ENCODE data around the gene TXNDC5. TPM values are rescaled to one million over a fixed set of nuclear protein-coding genes. Genes with fewer than 3 reads are reported as not detected.

TXNDC5 gene
- total RNA-seq, 1 donor from 2014 or later, result 88.1 TPM

DNA sequence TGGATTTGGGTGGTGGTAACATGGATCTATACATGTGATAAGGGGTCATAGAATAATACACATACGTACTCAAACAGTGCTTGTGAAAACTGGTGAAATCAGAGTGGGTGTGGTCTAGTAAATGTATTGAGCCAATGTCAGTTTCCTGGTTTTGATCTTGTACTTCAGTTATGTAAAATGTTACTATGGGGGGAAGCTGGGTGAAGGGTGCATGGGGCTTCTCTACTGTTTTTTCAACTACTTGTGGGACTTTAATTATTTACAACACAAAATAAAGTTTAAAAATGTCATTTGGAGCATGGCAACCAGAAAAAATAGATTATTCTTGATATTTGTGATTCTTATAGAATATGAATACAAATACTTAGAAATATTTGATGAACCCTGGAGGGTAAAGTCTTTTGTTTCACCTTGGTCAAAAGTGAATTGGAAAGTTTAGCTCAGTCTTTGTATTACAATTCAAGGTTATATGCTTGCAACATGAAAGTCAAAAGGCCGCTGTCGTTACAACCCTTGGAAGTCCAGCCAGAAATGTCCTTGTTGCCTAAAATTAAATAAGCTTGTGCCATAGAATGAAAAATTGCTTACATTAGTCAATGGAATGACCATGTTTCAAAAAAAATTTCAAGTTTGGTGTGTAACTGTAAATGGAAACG is 74.1 kb downstream of the TXNDC5 start:
- Histone ChIP-seq H3K4me3 (no peak overlapping the region), H3K27ac (no peak overlapping the region), H3K27me3 (no peaks in the 10 kb centered on the region), H3K9me3 (no peaks in the 10 kb centered on the region), H3K4me1 (no peaks in the 10 kb centered on the region), H3K36me3 (no peaks in the 10 kb centered on the region)
- intact Hi-C loops (cut with DNase I), result no loop called here
- no peak for TF ChIP-seq POLR2AphosphoS5 (IDR thresholded peaks at IDR 0.05; ENCODE audit: insufficient read depth in 1 of 2, low read depth in 1 of 2)
- TF ChIP-seq POLR2A (IDR thresholded peaks at IDR 0.05), result no peak
- TF ChIP-seq, protein P1, sequence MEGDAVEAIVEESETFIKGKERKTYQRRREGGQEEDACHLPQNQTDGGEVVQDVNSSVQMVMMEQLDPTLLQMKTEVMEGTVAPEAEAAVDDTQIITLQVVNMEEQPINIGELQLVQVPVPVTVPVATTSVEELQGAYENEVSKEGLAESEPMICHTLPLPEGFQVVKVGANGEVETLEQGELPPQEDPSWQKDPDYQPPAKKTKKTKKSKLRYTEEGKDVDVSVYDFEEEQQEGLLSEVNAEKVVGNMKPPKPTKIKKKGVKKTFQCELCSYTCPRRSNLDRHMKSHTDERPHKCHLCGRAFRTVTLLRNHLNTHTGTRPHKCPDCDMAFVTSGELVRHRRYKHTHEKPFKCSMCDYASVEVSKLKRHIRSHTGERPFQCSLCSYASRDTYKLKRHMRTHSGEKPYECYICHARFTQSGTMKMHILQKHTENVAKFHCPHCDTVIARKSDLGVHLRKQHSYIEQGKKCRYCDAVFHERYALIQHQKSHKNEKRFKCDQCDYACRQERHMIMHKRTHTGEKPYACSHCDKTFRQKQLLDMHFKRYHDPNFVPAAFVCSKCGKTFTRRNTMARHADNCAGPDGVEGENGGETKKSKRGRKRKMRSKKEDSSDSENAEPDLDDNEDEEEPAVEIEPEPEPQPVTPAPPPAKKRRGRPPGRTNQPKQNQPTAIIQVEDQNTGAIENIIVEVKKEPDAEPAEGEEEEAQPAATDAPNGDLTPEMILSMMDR (IDR thresholded peaks at IDR 0.05), result no peak
- DNase-seq (ENCODE audit: extremely low spot score in 2 of 2), result no peak

DNA sequence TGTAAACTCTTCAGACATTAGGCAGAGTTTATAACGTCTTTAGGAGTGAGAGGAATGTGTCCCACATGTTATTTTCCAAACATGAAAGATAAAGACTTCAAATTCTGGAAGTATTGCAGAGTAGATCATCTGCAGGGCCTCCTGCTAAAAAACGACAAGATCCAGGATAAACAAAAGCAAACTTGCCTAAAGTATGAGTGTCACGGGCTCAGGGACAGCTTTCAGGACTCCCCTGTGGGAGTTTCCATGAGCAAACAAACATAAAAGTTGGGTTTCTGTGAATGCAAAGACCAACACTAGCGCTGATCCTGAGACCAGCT is 76.9 kb downstream of the TXNDC5 start:
- Histone ChIP-seq H3K9me3 (no peaks in the 10 kb centered on the region), H3K4me3 (no peak overlapping the region), H3K27ac (no peak overlapping the region), H3K27me3 (no peaks in the 10 kb centered on the region), H3K36me3 (no peaks in the 10 kb centered on the region), H3K4me1 (no peaks in the 10 kb centered on the region)
- no peak for DNase-seq (ENCODE audit: extremely low spot score in 2 of 2)
- TF ChIP-seq, protein P1 (IDR thresholded peaks at IDR 0.05), result no peak
- TF ChIP-seq POLR2A (IDR thresholded peaks at IDR 0.05) (no peak), POLR2AphosphoS5 (IDR thresholded peaks at IDR 0.05; ENCODE audit: insufficient read depth in 1 of 2, low read depth in 1 of 2) (no peak)
- intact Hi-C loops (cut with DNase I), result no loop called here

DNA sequence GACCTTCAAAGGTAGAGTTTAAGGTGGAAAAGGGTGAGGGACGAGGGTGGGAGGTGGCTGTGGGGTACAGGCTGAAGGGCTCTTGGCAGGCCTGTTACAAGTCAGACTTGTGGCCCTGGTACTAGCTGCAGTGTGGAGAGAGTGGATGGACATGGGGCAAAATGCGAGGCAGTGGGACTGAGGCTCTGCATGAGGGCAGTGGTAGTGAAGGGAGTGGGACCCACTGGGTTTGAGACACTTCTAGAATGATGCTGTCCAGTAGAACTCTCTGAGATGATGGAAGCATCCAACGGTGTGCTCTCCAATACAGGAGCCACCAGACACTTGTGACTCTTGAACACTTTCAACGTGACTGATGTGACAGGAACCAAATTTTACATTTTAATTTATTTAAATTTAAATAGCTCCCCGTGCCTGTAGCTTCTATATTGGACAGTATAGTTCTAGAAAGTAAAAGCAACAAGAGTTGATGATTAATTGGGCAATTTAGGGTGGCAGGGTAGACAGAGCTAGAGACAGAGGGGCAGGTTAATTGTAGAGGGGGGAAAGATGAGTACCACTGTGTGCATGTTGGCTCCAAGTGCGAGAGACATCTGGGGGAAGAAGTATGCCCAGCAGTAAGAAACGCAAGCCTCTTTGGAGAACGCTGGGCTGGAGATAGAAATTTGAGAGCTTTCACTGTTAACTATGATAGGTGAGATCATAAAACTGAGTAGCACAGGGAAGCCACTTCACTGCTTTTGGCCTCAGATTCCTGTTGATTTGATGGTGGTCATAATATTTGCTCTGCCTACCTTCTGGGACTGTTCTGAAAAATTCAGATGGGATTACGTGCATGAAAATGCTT is 77.5 kb downstream of the TXNDC5 start:
- Histone ChIP-seq H3K36me3 (no peaks in the 10 kb centered on the region), H3K4me3 (no peak overlapping the region), H3K27me3 (no peaks in the 10 kb centered on the region), H3K4me1 (no peaks in the 10 kb centered on the region), H3K27ac (no peak overlapping the region), H3K9me3 (no peaks in the 10 kb centered on the region)
- no peak for TF ChIP-seq POLR2AphosphoS5 (IDR thresholded peaks at IDR 0.05; ENCODE audit: insufficient read depth in 1 of 2, low read depth in 1 of 2)
- TF ChIP-seq, protein P1 (IDR thresholded peaks at IDR 0.05), result no peak
- intact Hi-C loops (cut with DNase I), result no loop called here
- DNase-seq (ENCODE audit: extremely low spot score in 2 of 2), result no peak

Other genes starting within 250 kb of the TXNDC5 start
- gene BMP6, start 184.7 kb downstream of the TXNDC5 start, total RNA-seq, result 3.2 TPM
- gene BLOC1S5, start 153.6 kb upstream of the TXNDC5 start, total RNA-seq, result 9.6 TPM
- 53.0 TPM for gene EEF1E1, start 191.8 kb upstream of the TXNDC5 start, total RNA-seq